IMR-90 (cell line): ENCODE results near the gene CEBPB. TPM values are rescaled to one million over a fixed set of nuclear protein-coding genes. Genes with fewer than 3 reads are reported as not detected.

Experiments
- ATAC-seq: fragments of 200-7000 bp; cut with Tn5 transposase; 2 replicates; pipeline ENCODE4 v1.9.1; 2020; ENCODE audit warnings: low read depth, mild to moderate bottlenecking, moderate library complexity
- BruUV-seq: library from RNA; stranded (reverse); fragments of 400-500 nt; replicated peaks from 2 replicates; lab custom pipeline; 2021; lab: Mats Ljungman, UMichigan
- CTCF ChIA-PET: fragments of 300-600 bp; formaldehyde crosslinking; extraction: SDS; loops from one replicate; lab custom pipeline; 2021; ENCODE audit warnings: antibody characterized with exemption; lab: Yijun Ruan, JAX
- POLR2A ChIA-PET: fragments of 300-600 bp; sonication (Branson Sonifier 250); formaldehyde crosslinking; loops from one replicate; lab custom pipeline; 2022; ENCODE audit warnings: antibody characterized with exemption; ENCODE audit not compliant: unreplicated experiment; lab: Charles Lee
- DNase-seq: peaks from one replicate; pipeline ENCODE4 v3.0.0; 2013
- H2AFZ ChIP-seq: replicated peaks from 2 replicates; pipeline ENCODE3; 2013; ENCODE audit warnings: low read length, mild to moderate bottlenecking; ENCODE audit not compliant: poor library complexity
- H2AK5ac ChIP-seq: 2 replicates; pipeline ENCODE4 v1.6.1; 2013; ENCODE audit warnings: low read depth, low read length, inconsistent platforms
- H2AK9ac ChIP-seq: replicated peaks from 2 replicates; pipeline ENCODE3; 2013; ENCODE audit warnings: mild to moderate bottlenecking, low read depth, low read length, moderate library complexity; ENCODE audit not compliant: poor library complexity
- H2BK120ac ChIP-seq: 2 replicates; pipeline ENCODE4 v1.6.1; 2013; ENCODE audit warnings: low read depth, low read length, inconsistent platforms
- H2BK15ac ChIP-seq: 3 replicates; pipeline ENCODE4 v1.6.1; 2013; ENCODE audit warnings: low read depth, low read length, inconsistent platforms
- H2BK20ac ChIP-seq: 2 replicates; pipeline ENCODE4 v1.6.1; 2013; ENCODE audit warnings: low read depth, mild to moderate bottlenecking, inconsistent platforms, low read length, moderate library complexity
- H2BK5ac ChIP-seq: 2 replicates; pipeline ENCODE4 v1.6.1; 2013; ENCODE audit warnings: mild to moderate bottlenecking, low read depth, low read length, inconsistent platforms; ENCODE audit not compliant: poor library complexity, severe bottlenecking
- H3K14ac ChIP-seq: replicated peaks from 2 replicates; pipeline ENCODE4 v1.6.1; 2013; ENCODE audit warnings: low read depth, low read length, inconsistent platforms
- H3K18ac ChIP-seq: 2 replicates; pipeline ENCODE4 v1.6.1; 2013; ENCODE audit warnings: low read depth, low read length, control low read depth
- H3K23ac ChIP-seq: 2 replicates; pipeline ENCODE4 v1.6.1; 2013; ENCODE audit warnings: low read depth, low read length, inconsistent platforms
- H3K27ac ChIP-seq: 2 replicates; pipeline ENCODE4 v1.5.1; 2013; ENCODE audit warnings: mild to moderate bottlenecking, control low read depth, low read length; ENCODE audit not compliant: insufficient read depth
- H3K27me3 ChIP-seq: 2 replicates; pipeline ENCODE4 v1.6.1; 2013; ENCODE audit warnings: low read length; ENCODE audit not compliant: control insufficient read depth, insufficient read depth
- H3K36me3 ChIP-seq: 2 replicates; pipeline ENCODE4 v1.6.1; 2013; ENCODE audit warnings: low read length, mixed read lengths; ENCODE audit not compliant: control insufficient read depth, insufficient read depth
- H3K4ac ChIP-seq: 2 replicates; pipeline ENCODE4 v1.6.1; 2013; ENCODE audit warnings: low read depth, low read length, inconsistent platforms
- H3K4me1 ChIP-seq: 2 replicates; pipeline ENCODE4 v1.6.1; 2013; ENCODE audit warnings: low read length, mixed read lengths; ENCODE audit not compliant: control insufficient read depth, insufficient read depth
- H3K4me2 ChIP-seq: 2 replicates; pipeline ENCODE4 v1.6.1; 2013; ENCODE audit warnings: low read depth, mild to moderate bottlenecking, control low read depth, low read length, moderate library complexity
- H3K4me3 ChIP-seq: 2 replicates; pipeline ENCODE4 v1.5.1; 2013; ENCODE audit warnings: low read depth, mild to moderate bottlenecking, control low read depth, low read length, moderate library complexity; ENCODE audit not compliant: insufficient read depth
- H3K56ac ChIP-seq: 2 replicates; pipeline ENCODE4 v1.6.1; 2013; ENCODE audit warnings: low read length, inconsistent platforms; ENCODE audit not compliant: insufficient read depth; ENCODE audit errors: extremely low read depth
- H3K79me1 ChIP-seq, 2 experiments: 2 replicates each; pipeline ENCODE4 v1.6.1; 2013; ENCODE audit warnings: low read length in 2 of 2, inconsistent platforms in 1 of 2, low read depth in 1 of 2
- H3K9ac ChIP-seq: 2 replicates; pipeline ENCODE4 v1.6.1; 2013; ENCODE audit warnings: low read depth, low read length, control low read depth
- H3K9me1 ChIP-seq: 2 replicates; pipeline ENCODE4 v1.6.1; 2013; ENCODE audit warnings: low read length, inconsistent platforms; ENCODE audit not compliant: insufficient read depth
- H3K9me3 ChIP-seq: 2 replicates; pipeline ENCODE4 v1.6.1; 2013; ENCODE audit warnings: low read length; ENCODE audit not compliant: control insufficient read depth, insufficient read depth
- H4K20me1 ChIP-seq: 2 replicates; pipeline ENCODE4 v1.6.1; 2013; ENCODE audit warnings: low read length, inconsistent platforms; ENCODE audit not compliant: insufficient read depth
- H4K5ac ChIP-seq: 2 replicates; pipeline ENCODE4 v1.6.1; 2013; ENCODE audit warnings: mild to moderate bottlenecking, low read depth, low read length, control low read depth
- H4K8ac ChIP-seq, 2 experiments: 2 replicates each; pipeline ENCODE4 v1.6.1; 2013; ENCODE audit warnings: low read depth in 2 of 2, low read length in 2 of 2, control low read depth in 1 of 2, inconsistent platforms in 1 of 2
- H4K91ac ChIP-seq: 2 replicates; pipeline ENCODE4 v1.6.1; 2013; ENCODE audit warnings: low read depth, low read length, inconsistent platforms; ENCODE audit not compliant: insufficient read depth
- CHD1 ChIP-seq: IDR thresholded peaks from 2 replicates; pipeline ENCODE4 v1.6.1; 2012; ENCODE audit warnings: low read depth, low read length, improper control_type of control experiment
- CTCF ChIP-seq: conservative IDR thresholded peaks from 2 replicates; pipeline ENCODE4 v1.5.1; 2012; ENCODE audit warnings: mild to moderate bottlenecking, low read depth, low read length, improper control_type of control experiment
- ELK1 ChIP-seq: fragments of 150-350 bp; IDR thresholded peaks from 2 replicates; pipeline ENCODE4 v1.6.1; 2016; ENCODE audit warnings: low read depth, mild to moderate bottlenecking, low read length, moderate library complexity, borderline replicate concordance
- MXI1 ChIP-seq: IDR thresholded peaks from 2 replicates; pipeline ENCODE4 v1.6.1; 2012; ENCODE audit warnings: low read depth, mild to moderate bottlenecking, low read length, moderate library complexity, borderline replicate concordance
- NFE2L2 ChIP-seq: fragments of 150-350 bp; IDR thresholded peaks from 2 replicates; pipeline ENCODE4 v1.6.1; 2016; ENCODE audit warnings: low read depth, mild to moderate bottlenecking, low read length
- POLR2A ChIP-seq: IDR thresholded peaks from 2 replicates; pipeline ENCODE4 v1.6.1; 2012; ENCODE audit warnings: mild to moderate bottlenecking, low read depth, low read length
- RAD21 ChIP-seq: IDR thresholded peaks from 2 replicates; pipeline ENCODE4 v1.6.1; 2012; ENCODE audit warnings: low read length, improper control_type of control experiment
- RCOR1 ChIP-seq: IDR thresholded peaks from 2 replicates; pipeline ENCODE4 v1.6.1; 2012; ENCODE audit warnings: mild to moderate bottlenecking, low read length, improper control_type of control experiment; ENCODE audit not compliant: insufficient replicate concordance
- USF2 ChIP-seq: fragments of 150-350 bp; IDR thresholded peaks from 2 replicates; pipeline ENCODE4 v1.6.1; 2017; ENCODE audit warnings: mild to moderate bottlenecking, antibody characterized with exemption, low read length, low read depth
- WGBS, 2 experiments: methylation state at CpG; one replicate each; pipeline versions ENCODE4 v1.1.5 to v1.1.7; 2013; ENCODE audit warnings: missing lambda C conversion rate in 2 of 2; ENCODE audit not compliant: insufficient read length in 1 of 2; ENCODE audit errors: extremely low coverage in 2 of 2; 5-methylcytosine and 5-hydroxymethylcytosine counted together
- dilution Hi-C: fragments of 300-500 bp; cut with HindIII; formaldehyde crosslinking; loops from one replicate; pipeline ENCODE4 v1.14.3; 2018; ENCODE audit warnings: low sequenced_read_pairs; ENCODE audit not compliant: unreplicated experiment
- in situ Hi-C: fragments of 300-500 bp; cut with MboI; formaldehyde crosslinking; loops from 3 replicates; pipeline ENCODE4 v1.14.3; 2019; ENCODE audit warnings: low sequenced_read_pairs, inconsistent platforms, mixed read lengths
- intact Hi-C: fragments of 100-400 bp; cut with micrococcal nuclease; formaldehyde crosslinking; loops from 2 replicates; pipeline ENCODE4 v1.10.0; 2022
- polyA plus RNA-seq, 3 experiments: library from polyadenylated mRNA; depleted of rRNA; stranded (reverse); fragments of >200 nt; gene quantifications; 2 replicates each; pipeline ENCODE4 v1.2.3, GENCODE V29; 2012; ENCODE audit warnings: low replicate concordance in 1 of 3
- total RNA-seq: library from RNA; depleted of rRNA; stranded (reverse); fragments of >200 nt; gene quantifications from 2 replicates; pipeline ENCODE4 v1.2.3, GENCODE V29; 2012

The CEBPB gene
- total and polyA plus RNA-seq, 2 of the 4 experiments (the other 2 are of a cell fraction), result 3.4 to 17.4 TPM

- BruUV-seq, result no TSS peak
- no peaks in the 10 kb centered on the region for H3K79me1 ChIP-seq
- no peak overlapping the region for H2BK20ac ChIP-seq
- intact Hi-C loops, result no loop called here
- H2BK5ac ChIP-seq, result no peak overlapping the region
- H4K8ac ChIP-seq, result no peak overlapping the region
- H3K36me3 ChIP-seq, result no peaks in the 10 kb centered on the region
- no peak overlapping the region for H3K14ac ChIP-seq
- no peak overlapping the region for H3K23ac ChIP-seq
- ATAC-seq, result no peak
- CTCF ChIA-PET, result interaction anchor here (1.0 kb wide), 1 partner anchor 15 kb away, joined by 3 read pairs; no protein-coding TSS in a partner anchor
- peaks cover 15% of the 10 kb centered on the region for H3K4me1 ChIP-seq
- H2AK5ac ChIP-seq, result peak overlapping the region; percentile 87
- no peak overlapping the region for H3K56ac ChIP-seq
- in situ Hi-C loops, result no loop called here
- TF ChIP-seq RCOR1 (no peak), POLR2A (no peak), NFE2L2 (no peak), CHD1 (no peak), CTCF (no peak), RAD21 (no peak), USF2 (no peak), MXI1 (no peak), ELK1 (no peak)
- H3K4me3 ChIP-seq, result no peak overlapping the region
- DNase-seq, result no peak
- no peak overlapping the region for H2BK15ac ChIP-seq
- H3K18ac ChIP-seq, result no peak overlapping the region
- no peaks in the 10 kb centered on the region for H3K27me3 ChIP-seq
- H2AK9ac ChIP-seq, result peak overlapping the region; percentile 30
- H2AFZ ChIP-seq, result no peak overlapping the region
- peak overlapping the region; percentile 22; the same call in 1 of the 2 replicates for H3K4ac ChIP-seq
- H3K9me1 ChIP-seq, result peaks cover 22% of the 10 kb centered on the region
- no peak overlapping the region for H4K5ac ChIP-seq
- H4K91ac ChIP-seq, result no peak overlapping the region
- dilution Hi-C loops, result no loop called here
- H3K4me2 ChIP-seq, result no peak overlapping the region
- no peaks in the 10 kb centered on the region for H4K20me1 ChIP-seq
- POLR2A ChIA-PET, result interaction anchor here (0.6 kb wide), 1 partner anchor 20 kb away, joined by 5 read pairs; no protein-coding TSS in a partner anchor
- H3K9ac ChIP-seq, result no peak overlapping the region
- H3K9me3 ChIP-seq, result no peaks in the 10 kb centered on the region
- H2BK120ac ChIP-seq, result no peak overlapping the region
- H3K27ac ChIP-seq, result no peak overlapping the region
- WGBS, 2 experiments, result 100% methylated on average over 4 of the region's 7 CpGs; no CpG with 5 or more reads in 1 of the 2 experiments
Observed at GRCh38 chr20:50230184-50230583, 39.6 kb downstream of the CEBPB start.
